Esophagus (tissue), 2 donors: Measurements from ENCODE around the gene LARGE1. TPM values are rescaled to one million over a fixed set of nuclear protein-coding genes. Genes with fewer than 3 reads are reported as not detected.

Experiments
- H3K27ac ChIP-seq, 2 donors: one replicate each; pipeline ENCODE4 v1.5.1; 2013; ENCODE audit warnings: low read depth in 2 of 2, mild to moderate bottlenecking in 2 of 2, inconsistent platforms in 1 of 2, low read length in 1 of 2, moderate library complexity in 1 of 2
- H3K27me3 ChIP-seq, 2 donors: one replicate each; pipeline ENCODE4 v1.6.1; 2013; ENCODE audit warnings: low read length in 2 of 2, control low read depth in 1 of 2, mild to moderate bottlenecking in 1 of 2; ENCODE audit not compliant: insufficient read depth in 2 of 2, control insufficient read depth in 1 of 2
- H3K36me3 ChIP-seq, 2 donors: one replicate each; pipeline ENCODE4 v1.6.1; 2013; ENCODE audit warnings: low read length in 1 of 2; ENCODE audit not compliant: control insufficient read depth in 2 of 2, insufficient read depth in 2 of 2
- H3K4me1 ChIP-seq, 2 donors: one replicate each; pipeline ENCODE4 v1.6.1; 2013; ENCODE audit warnings: low read length in 1 of 2; ENCODE audit not compliant: control insufficient read depth in 2 of 2, insufficient read depth in 2 of 2
- H3K4me3 ChIP-seq, 2 donors: one replicate each; pipeline ENCODE4 v1.5.1; 2013; ENCODE audit warnings: low read length in 2 of 2, mild to moderate bottlenecking in 2 of 2, low read depth in 1 of 2, moderate library complexity in 1 of 2
- H3K9me3 ChIP-seq, 2 donors: one replicate each; pipeline ENCODE4 v1.6.1; 2013; ENCODE audit warnings: mild to moderate bottlenecking in 2 of 2, low read depth in 1 of 2, low read length in 1 of 2, moderate library complexity in 1 of 2; ENCODE audit not compliant: control insufficient read depth in 2 of 2, insufficient read depth in 1 of 2
- WGBS, 2 donors: extraction: QIAGEN DNeasy Blood & Tissue Kit; methylation state at CpG; one replicate each; pipeline ENCODE4 v1.1.7; 2013; 5-methylcytosine and 5-hydroxymethylcytosine counted together
- polyA plus RNA-seq, 2 donors: library from polyadenylated mRNA; stranded (reverse); fragments of 200-250 nt; gene quantifications; one replicate each; pipeline ENCODE4 v1.2.3, GENCODE V29; 2013
- donor health status: healthy with polysubstance abuse.
- donor health status: Bipolar disorder and iron deficiency.

LARGE1 gene
- polyA plus RNA-seq, 2 donors: 2.0 to 2.5 TPM

DNA sequence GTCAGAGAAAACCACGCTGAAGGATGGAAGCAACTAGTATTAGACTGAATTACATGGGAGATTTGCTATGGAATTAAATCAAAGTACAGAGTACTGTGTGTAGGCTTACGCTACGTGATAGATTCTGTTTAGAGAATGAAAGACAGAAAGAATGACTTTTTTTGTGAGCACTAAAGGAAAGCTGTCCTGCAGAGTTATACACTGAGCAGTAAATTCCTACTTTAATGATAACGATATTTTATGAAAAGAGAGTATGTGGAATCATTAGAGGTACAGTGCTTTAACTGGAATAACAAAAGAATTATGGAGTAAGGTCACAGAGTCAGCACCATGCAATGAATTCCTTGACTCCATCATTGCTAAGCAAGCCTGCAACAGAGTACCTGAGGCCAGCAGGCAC, 566.8 kb downstream of the LARGE1 start:
- Histone ChIP-seq H3K36me3 (no peaks in the 10 kb centered on the region), H3K9me3 (peaks cover 0 to 5% of the 10 kb centered on the region in 2 donors), H3K27me3 (no peaks in the 10 kb centered on the region), H3K27ac (no peak overlapping the region), H3K4me1 (no peaks in the 10 kb centered on the region), H3K4me3 (no peak overlapping the region)
- 86 to 91% methylated on average over 4 of the region's 4 CpGs for WGBS, 2 donors

GRCh38 chr22:33352768-33353167, 567.5 kb downstream of the LARGE1 start:
- H3K27ac ChIP-seq: no peak overlapping the region
- no peaks in the 10 kb centered on the region for H3K36me3 ChIP-seq
- WGBS, 2 donors: 95% methylated on average over 1 of the region's 1 CpG

DNA sequence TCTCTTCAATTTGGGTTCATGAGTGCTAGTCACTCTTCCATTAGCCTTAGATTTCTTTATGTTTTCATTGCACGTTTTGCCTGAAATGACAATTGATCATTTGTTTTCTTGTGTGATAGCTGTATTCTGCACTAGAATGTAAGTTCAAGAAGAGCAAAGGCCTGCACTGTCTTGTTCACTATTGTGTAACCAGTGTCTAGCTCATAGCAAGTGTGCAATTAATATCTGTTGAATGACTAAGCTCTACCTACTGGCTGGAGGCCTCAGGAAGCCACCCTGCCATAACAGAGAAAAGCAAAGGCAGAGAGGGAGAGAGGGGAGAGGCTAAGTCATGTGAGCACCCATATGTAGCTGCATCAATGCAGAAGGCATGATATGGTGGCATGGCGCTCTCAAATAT, 569.3 kb downstream of the LARGE1 start:
- H3K9me3 ChIP-seq: peaks cover 0 to 6% of the 10 kb centered on the region in 2 donors
- H3K36me3 ChIP-seq: no peaks in the 10 kb centered on the region
- WGBS, 2 donors: 75 to 76% methylated on average over 2 of the region's 2 CpGs
- no peaks in the 10 kb centered on the region for H3K27me3 ChIP-seq
- no peak overlapping the region for H3K4me3 ChIP-seq
- no peak overlapping the region for H3K27ac ChIP-seq
- no peaks in the 10 kb centered on the region for H3K4me1 ChIP-seq

More at GRCh38 chr22:33352768-33353167, 567.5 kb downstream of the LARGE1 start:
- Histone ChIP-seq H3K9me3 (peaks cover 0 to 6% of the 10 kb centered on the region in 2 donors), H3K4me3 (no peak overlapping the region), H3K4me1 (no peaks in the 10 kb centered on the region), H3K27me3 (no peaks in the 10 kb centered on the region)

DNA sequence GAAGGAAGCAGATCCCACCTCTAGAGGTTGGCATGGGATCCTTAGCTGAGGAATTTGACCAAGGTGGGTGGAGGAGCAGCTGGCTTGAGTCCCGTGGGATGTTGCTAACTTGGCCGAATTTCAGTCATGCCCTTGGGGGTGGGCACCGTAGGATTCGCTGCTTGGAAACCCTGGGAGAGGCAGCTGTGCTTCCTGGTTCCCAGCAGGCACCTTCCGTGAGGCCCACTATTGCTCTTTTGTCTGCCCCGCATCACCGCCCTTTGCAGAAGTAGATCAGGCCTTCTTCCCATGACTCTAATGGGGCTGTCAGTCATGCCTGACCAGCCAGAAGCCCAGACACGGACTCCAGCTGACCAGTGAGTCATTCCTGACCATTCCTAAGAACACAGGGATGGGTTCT, 569.8 kb downstream of the LARGE1 start:
- Histone ChIP-seq H3K27me3 (no peaks in the 10 kb centered on the region), H3K9me3 (peaks cover 0 to 6% of the 10 kb centered on the region in 2 donors), H3K27ac (no peak overlapping the region), H3K4me1 (no peaks in the 10 kb centered on the region), H3K4me3 (no peak overlapping the region), H3K36me3 (no peaks in the 10 kb centered on the region)
- 87 to 92% methylated on average over 8 of the region's 8 CpGs for WGBS, 2 donors

DNA sequence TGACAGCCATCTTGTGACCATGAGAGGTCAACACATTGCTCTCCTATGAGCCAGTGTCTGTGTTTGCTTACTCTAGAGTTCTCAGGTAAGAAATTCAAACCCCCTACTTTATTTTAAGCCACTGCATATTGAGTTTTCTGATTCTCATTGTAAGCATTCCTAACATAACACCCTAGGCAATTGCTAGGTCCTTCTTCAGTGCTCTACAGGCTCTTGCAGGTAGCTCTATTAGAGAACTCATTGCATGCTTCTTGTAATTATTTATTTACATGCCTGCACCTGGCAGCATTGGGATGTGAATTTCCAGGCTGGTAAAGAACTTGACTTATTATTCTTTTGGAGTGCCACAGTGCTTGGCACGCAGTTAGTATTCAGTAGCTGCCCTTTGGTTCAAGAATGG, 573.3 kb downstream of the LARGE1 start:
- H3K4me1 ChIP-seq: no peaks in the 10 kb centered on the region
- H3K4me3 ChIP-seq: no peak overlapping the region
- no peaks in the 10 kb centered on the region for H3K27me3 ChIP-seq
- no peaks in the 10 kb centered on the region for H3K36me3 ChIP-seq
- WGBS, 2 donors: 88 to 91% methylated on average over 1 of the region's 1 CpG
- H3K27ac ChIP-seq: no peak overlapping the region
- H3K9me3 ChIP-seq: peaks cover 0 to 6% of the 10 kb centered on the region in 2 donors

DNA sequence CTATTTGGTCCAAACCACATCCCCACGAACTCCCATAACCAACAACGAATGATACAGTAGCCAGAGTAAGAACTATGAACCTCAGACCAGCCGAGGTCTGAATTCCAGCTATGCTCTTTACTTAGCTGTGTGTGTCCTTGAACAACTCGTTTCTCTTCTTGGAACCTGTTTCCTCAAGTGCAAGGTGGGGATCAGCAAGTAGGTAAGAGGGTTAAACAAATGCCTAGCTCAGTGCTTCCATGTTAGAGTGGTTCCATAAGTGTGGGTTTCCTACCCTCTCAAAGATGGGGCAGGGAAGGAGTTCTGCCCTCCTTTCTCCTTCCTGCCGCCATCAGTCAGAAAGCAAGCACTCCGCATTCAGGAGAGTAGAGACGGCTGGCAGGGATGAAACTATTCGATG, 578.7 kb downstream of the LARGE1 start:
- no peaks in the 10 kb centered on the region for H3K4me1 ChIP-seq
- 93% methylated on average over 8 of the region's 8 CpGs for WGBS, 2 donors
- no peak overlapping the region for H3K27ac ChIP-seq
- H3K27me3 ChIP-seq: no peaks in the 10 kb centered on the region
- peaks cover 0 to 2% of the 10 kb centered on the region in 2 donors for H3K9me3 ChIP-seq
- H3K36me3 ChIP-seq: no peaks in the 10 kb centered on the region
- no peak overlapping the region for H3K4me3 ChIP-seq

- Histone ChIP-seq H3K9me3 (peaks cover 0 to 2% of the 10 kb centered on the region in 2 donors), H3K27me3 (no peaks in the 10 kb centered on the region), H3K4me3 (no peak overlapping the region), H3K4me1 (no peaks in the 10 kb centered on the region), H3K27ac (no peak overlapping the region), H3K36me3 (no peaks in the 10 kb centered on the region)
- WGBS, 2 donors: 83 to 86% methylated on average over 10 of the region's 10 CpGs
Measured at GRCh38 chr22:33337524-33337923, 582.8 kb downstream of the LARGE1 start.

GRCh38 chr22:33335611-33336279, 584.5 kb downstream of the LARGE1 start:
- Histone ChIP-seq H3K27ac (no peak overlapping the region), H3K4me1 (no peaks in the 10 kb centered on the region), H3K36me3 (no peaks in the 10 kb centered on the region), H3K4me3 (no peak overlapping the region), H3K9me3 (peaks cover 0 to 2% of the 10 kb centered on the region in 2 donors), H3K27me3 (no peaks in the 10 kb centered on the region)
- WGBS, 2 donors: 82 to 85% methylated on average over 6 of the region's 6 CpGs

- H3K9me3 ChIP-seq: no peaks in the 10 kb centered on the region
- 82 to 98% methylated on average over 3 of the region's 3 CpGs for WGBS, 2 donors
- H3K4me3 ChIP-seq: no peak overlapping the region
- H3K27me3 ChIP-seq: no peaks in the 10 kb centered on the region
- H3K36me3 ChIP-seq: no peaks in the 10 kb centered on the region
- no peak overlapping the region for H3K27ac ChIP-seq
- H3K4me1 ChIP-seq: no peaks in the 10 kb centered on the region
Measured at GRCh38 chr22:33332538-33332937, 587.7 kb downstream of the LARGE1 start.

DNA sequence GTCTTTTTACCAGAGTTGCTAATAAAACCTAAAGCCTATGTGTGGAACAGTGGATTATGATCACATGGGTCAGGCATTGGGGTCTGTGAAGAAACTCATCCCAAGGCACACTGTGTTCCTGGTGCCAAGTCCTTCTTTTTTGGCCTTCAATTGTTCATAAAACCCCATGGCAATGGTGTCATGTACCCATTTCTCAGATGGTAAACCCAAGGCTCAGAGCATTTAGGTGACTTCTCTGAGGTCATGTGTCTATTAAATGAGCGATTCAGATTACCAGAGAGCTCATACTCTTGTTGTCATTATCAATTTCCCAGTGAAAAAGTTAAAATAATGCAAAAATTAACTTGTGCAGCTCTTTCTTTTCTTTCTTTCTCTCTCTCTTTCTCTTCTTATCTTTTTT, 589.3 kb downstream of the LARGE1 start:
- H3K27me3 ChIP-seq: no peaks in the 10 kb centered on the region
- H3K36me3 ChIP-seq: no peaks in the 10 kb centered on the region
- 88 to 89% methylated on average over 1 of the region's 1 CpG for WGBS, 2 donors

More for the DNA sequence above, 589.3 kb downstream of the LARGE1 start:
- Histone ChIP-seq H3K27ac (no peak overlapping the region), H3K4me3 (no peak overlapping the region), H3K4me1 (no peaks in the 10 kb centered on the region), H3K9me3 (no peaks in the 10 kb centered on the region)
